ENCODE results near the gene SLCO4C1. TPM values are rescaled to one million over a fixed set of nuclear protein-coding genes. Genes with fewer than 3 reads are reported as not detected.

Gene SLCO4C1
- total RNA-seq, 4 donors from 2014 or later, result 0.09 to 0.76 TPM; not detected in 2

DNA sequence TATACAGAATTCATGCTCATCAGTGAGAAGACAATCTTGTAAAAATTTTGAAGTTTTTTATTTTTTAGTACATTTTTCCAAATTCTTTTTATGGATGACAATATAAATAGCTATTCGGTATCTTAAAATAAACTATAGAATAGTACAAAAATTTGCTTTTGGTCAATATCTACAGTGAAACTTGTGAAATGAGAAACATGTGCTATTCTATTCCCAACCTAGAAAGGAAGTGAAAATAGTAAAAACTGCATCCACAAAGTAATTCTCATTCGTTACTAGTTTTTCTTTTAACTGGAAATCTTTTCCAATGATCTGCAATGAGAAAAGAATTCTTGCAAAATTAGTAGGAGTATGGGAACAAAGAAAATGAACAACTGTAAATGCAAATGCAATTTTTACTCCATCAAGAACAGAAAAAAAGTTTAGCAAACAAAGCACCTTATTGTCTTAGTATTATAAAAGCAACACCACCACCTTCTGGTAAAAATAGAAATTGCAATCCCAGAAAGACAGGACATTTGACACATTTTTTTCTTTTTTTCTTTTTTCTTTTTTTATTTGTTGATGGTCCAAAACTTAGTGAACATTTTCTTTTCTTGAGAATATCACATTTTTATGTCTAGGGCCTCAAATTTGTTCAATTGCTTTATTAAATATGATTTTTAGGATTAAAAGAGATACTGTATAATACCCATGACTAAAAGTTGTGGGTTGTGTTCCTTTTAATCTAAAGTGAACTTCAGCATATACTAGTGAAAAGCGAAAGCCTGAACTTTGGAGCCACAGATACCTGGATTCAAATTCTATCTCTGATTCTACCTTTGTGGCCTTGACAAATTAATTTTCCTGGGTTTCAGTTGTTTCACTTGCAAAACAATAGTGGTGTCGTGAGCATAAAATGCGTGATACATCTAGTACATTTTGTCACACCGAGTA, 72.3 kb downstream of the SLCO4C1 start:
- H3K4me1 ChIP-seq, result no peaks in the 10 kb centered on the region
- no peak overlapping the region for H3K4me3 ChIP-seq
- intact Hi-C loops (cut with DNase I; ENCODE audit: low total_unique reads), result no loop called here
- no peak for DNase-seq
- H3K36me3 ChIP-seq, result no peaks in the 10 kb centered on the region
- H3K27ac ChIP-seq, result no peak overlapping the region
- TF ChIP-seq, protein P1, sequence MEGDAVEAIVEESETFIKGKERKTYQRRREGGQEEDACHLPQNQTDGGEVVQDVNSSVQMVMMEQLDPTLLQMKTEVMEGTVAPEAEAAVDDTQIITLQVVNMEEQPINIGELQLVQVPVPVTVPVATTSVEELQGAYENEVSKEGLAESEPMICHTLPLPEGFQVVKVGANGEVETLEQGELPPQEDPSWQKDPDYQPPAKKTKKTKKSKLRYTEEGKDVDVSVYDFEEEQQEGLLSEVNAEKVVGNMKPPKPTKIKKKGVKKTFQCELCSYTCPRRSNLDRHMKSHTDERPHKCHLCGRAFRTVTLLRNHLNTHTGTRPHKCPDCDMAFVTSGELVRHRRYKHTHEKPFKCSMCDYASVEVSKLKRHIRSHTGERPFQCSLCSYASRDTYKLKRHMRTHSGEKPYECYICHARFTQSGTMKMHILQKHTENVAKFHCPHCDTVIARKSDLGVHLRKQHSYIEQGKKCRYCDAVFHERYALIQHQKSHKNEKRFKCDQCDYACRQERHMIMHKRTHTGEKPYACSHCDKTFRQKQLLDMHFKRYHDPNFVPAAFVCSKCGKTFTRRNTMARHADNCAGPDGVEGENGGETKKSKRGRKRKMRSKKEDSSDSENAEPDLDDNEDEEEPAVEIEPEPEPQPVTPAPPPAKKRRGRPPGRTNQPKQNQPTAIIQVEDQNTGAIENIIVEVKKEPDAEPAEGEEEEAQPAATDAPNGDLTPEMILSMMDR (IDR thresholded peaks at IDR 0.05), result no peak
- TF ChIP-seq POLR2A (IDR thresholded peaks at IDR 0.05), result no peak
- H3K9me3 ChIP-seq, result no peaks in the 10 kb centered on the region
- no peaks in the 10 kb centered on the region for H3K27me3 ChIP-seq

GRCh38 chr5:102222772-102223171, 73.3 kb downstream of the SLCO4C1 start:
- intact Hi-C loops (cut with DNase I; ENCODE audit: low total_unique reads), result no loop called here
- no peak overlapping the region for H3K27ac ChIP-seq
- H3K36me3 ChIP-seq, result no peaks in the 10 kb centered on the region
- DNase-seq, result no peak
- no peaks in the 10 kb centered on the region for H3K9me3 ChIP-seq
- TF ChIP-seq, protein P1 (IDR thresholded peaks at IDR 0.05), result no peak
- no peak for TF ChIP-seq POLR2A (IDR thresholded peaks at IDR 0.05)
- H3K27me3 ChIP-seq, result no peaks in the 10 kb centered on the region
- H3K4me1 ChIP-seq, result no peaks in the 10 kb centered on the region
- H3K4me3 ChIP-seq, result no peak overlapping the region

DNA sequence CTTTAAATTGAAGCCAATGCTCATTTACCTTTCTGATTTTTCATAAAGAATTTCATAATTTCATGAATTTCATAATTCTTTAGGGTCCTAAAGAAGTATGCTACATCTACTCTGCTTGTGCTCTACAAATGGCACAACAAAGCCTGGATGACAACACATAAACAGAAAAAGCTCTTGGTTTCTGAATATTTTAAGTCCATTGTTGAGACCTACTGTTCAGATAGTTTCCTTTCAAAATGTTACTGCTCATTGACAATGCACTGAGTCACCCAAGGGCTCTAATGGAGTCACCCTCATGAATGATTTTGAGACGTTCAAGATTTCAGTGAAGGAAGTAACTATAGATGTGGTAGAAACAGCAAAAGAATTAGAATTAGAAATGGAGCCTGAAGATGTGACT, 74.1 kb downstream of the SLCO4C1 start:
- Histone ChIP-seq H3K27me3 (no peaks in the 10 kb centered on the region), H3K4me3 (no peak overlapping the region), H3K4me1 (no peaks in the 10 kb centered on the region), H3K9me3 (no peaks in the 10 kb centered on the region), H3K27ac (no peak overlapping the region), H3K36me3 (no peaks in the 10 kb centered on the region)
- DNase-seq, result no peak
- TF ChIP-seq, protein P1 (IDR thresholded peaks at IDR 0.05), result no peak
- TF ChIP-seq POLR2A (IDR thresholded peaks at IDR 0.05), result no peak
- intact Hi-C loops (cut with DNase I; ENCODE audit: low total_unique reads), result no loop called here

- Histone ChIP-seq H3K9me3 (no peaks in the 10 kb centered on the region), H3K4me1 (no peaks in the 10 kb centered on the region), H3K4me3 (no peak overlapping the region), H3K27ac (no peak overlapping the region), H3K27me3 (no peaks in the 10 kb centered on the region), H3K36me3 (no peaks in the 10 kb centered on the region)
- no peak for TF ChIP-seq POLR2A (IDR thresholded peaks at IDR 0.05)
- TF ChIP-seq, protein P1 (IDR thresholded peaks at IDR 0.05), result no peak
- intact Hi-C loops (cut with DNase I; ENCODE audit: low total_unique reads), result no loop called here
- no peak for DNase-seq
These were observed 77.9 kb downstream of the SLCO4C1 start for GRCh38 chr5:102218159-102218558.

- no peak overlapping the region for H3K27ac ChIP-seq
- H3K4me3 ChIP-seq, result no peak overlapping the region
- no peaks in the 10 kb centered on the region for H3K27me3 ChIP-seq
- H3K36me3 ChIP-seq, result no peaks in the 10 kb centered on the region
- no peaks in the 10 kb centered on the region for H3K9me3 ChIP-seq
- intact Hi-C loops (cut with DNase I; ENCODE audit: low total_unique reads), result no loop called here
- DNase-seq, result no peak
- TF ChIP-seq, protein P1 (IDR thresholded peaks at IDR 0.05), result no peak
- no peaks in the 10 kb centered on the region for H3K4me1 ChIP-seq
These were observed 79.4 kb downstream of the SLCO4C1 start for GRCh38 chr5:102216678-102217077.
